K562 (cell line): Measurements from ENCODE around the gene MYLK4. TPM values are rescaled to one million over a fixed set of nuclear protein-coding genes. Genes with fewer than 3 reads are reported as not detected.

Source experiments
- ADNP ChIP-seq: fragments of 200-800 bp; sonication (Bioruptor generic); IDR thresholded peaks from 2 replicates; pipeline ENCODE4 v1.6.1; 2016; ENCODE audit warnings: missing genetic modification characterization, missing compliant biosample characterization
- CHD7 ChIP-seq: fragments of 200-600 bp; sonication (generic); IDR thresholded peaks from one replicate; pipeline ENCODE4 v1.6.1; 2012; ENCODE audit warnings: mild to moderate bottlenecking, low read depth, low read length, inconsistent platforms
- RFX5 ChIP-seq: IDR thresholded peaks from 2 replicates; pipeline ENCODE4 v1.6.1; 2011; ENCODE audit warnings: low read depth, mild to moderate bottlenecking, improper control_type of control experiment, low read length
- ZNF174 ChIP-seq: fragments of 250-450 bp; sonication (Bioruptor Pico); IDR thresholded peaks from 2 replicates; pipeline ENCODE4 v1.4.0; 2020; ENCODE audit warnings: mild to moderate bottlenecking
- polyA plus RNA-seq, 8 experiments: library from polyadenylated mRNA; depleted of rRNA in 4 of 8; stranded (reverse) in 5 of 8; unstranded in 3 of 8; fragments of >200 nt; fragmentation: Nextera tagmentation in 2 of 8; fragmentation: Illumina TruSeq in 1 of 8; extraction: Ambion mirVana in 2 of 8; extraction: Trizol in 1 of 8; gene quantifications; 2 replicates each; pipeline versions ENCODE4 v1.2.1 to v1.2.3, GENCODE V29; 2011 to 2014; ENCODE audit warnings: inconsistent platforms in 1 of 8, missing spikeins in 1 of 8
- total RNA-seq, 7 experiments: library from RNA; depleted of rRNA in 6 of 7; stranded (reverse); fragments of >200 nt in 6 of 7; fragmentation: Illumina TruSeq in 2 of 7; extraction: Trizol in 2 of 7; gene quantifications; 2 replicates each; pipeline versions ENCODE4 v1.2.1 to v1.2.3, GENCODE V29; 2011 to 2021; ENCODE audit warnings: low replicate concordance in 1 of 7
- TF ChIP-seq, protein P1 (sequence below): fragments of 250-450 bp; sonication (Bioruptor Pico); IDR thresholded peaks from 2 replicates; pipeline ENCODE4 v1.8.0; 2022; ENCODE audit warnings: inconsistent platforms
- TF ChIP-seq, protein P2 (sequence below): fragments of 250-450 bp; sonication (Bioruptor Pico); IDR thresholded peaks from 2 replicates; pipeline ENCODE4 v1.5.0; 2021; ENCODE audit warnings: mild to moderate bottlenecking, borderline replicate concordance
- TF ChIP-seq, protein P3 (sequence below): fragments of 450-650 bp; IDR thresholded peaks from 2 replicates; pipeline ENCODE4 v1.6.1; 2016; ENCODE audit warnings: antibody characterized with exemption
- TF ChIP-seq, protein P4 (sequence below): fragments of 250-450 bp; sonication (Bioruptor Pico); IDR thresholded peaks from 2 replicates; pipeline ENCODE4 v1.4.0; 2020

MYLK4 gene
- total and polyA plus RNA-seq, 9 of the 15 experiments (the other 6 are each of a cell fraction or from before 2014, with no cell fraction given) = 0.01 to 0.15 (median 0.06) TPM

DNA sequence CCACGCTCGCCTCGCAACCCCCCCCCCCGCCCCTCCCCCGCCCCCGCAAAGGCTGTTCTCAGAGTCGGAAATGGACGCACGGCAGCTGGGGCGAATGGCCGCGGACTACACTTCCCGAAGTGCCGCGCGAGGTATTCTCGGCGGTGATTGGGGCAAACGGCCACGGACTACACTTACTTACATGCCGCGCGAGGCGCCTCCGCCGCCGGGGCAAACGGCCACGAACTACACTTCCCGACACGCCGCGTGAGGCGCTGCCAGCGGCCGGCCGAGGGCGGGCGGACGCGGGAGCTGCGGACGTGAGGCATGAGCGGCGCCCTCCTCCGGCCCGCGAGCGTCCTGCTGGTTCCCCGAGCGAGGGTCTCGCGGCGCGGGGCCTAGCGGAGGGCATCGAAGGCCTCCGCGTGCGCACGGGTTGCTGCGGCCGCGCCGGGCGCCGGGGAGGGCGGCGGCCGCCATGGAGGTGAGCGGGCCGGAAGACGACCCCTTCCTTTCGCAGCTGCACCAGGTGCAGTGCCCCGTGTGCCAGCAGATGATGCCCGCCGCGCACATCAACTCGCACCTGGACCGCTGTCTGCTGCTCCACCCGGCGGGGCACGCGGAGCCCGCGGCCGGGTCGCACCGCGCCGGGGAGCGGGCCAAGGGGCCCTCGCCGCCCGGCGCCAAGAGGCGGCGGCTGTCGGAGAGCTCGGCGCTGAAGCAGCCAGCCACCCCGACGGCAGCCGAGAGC is 14.6 kb upstream of the MYLK4 start, which contains the start of gene WRNIP1 (continued):
- TF ChIP-seq ADNP (tag) = no peak
- TF ChIP-seq, protein P1, sequence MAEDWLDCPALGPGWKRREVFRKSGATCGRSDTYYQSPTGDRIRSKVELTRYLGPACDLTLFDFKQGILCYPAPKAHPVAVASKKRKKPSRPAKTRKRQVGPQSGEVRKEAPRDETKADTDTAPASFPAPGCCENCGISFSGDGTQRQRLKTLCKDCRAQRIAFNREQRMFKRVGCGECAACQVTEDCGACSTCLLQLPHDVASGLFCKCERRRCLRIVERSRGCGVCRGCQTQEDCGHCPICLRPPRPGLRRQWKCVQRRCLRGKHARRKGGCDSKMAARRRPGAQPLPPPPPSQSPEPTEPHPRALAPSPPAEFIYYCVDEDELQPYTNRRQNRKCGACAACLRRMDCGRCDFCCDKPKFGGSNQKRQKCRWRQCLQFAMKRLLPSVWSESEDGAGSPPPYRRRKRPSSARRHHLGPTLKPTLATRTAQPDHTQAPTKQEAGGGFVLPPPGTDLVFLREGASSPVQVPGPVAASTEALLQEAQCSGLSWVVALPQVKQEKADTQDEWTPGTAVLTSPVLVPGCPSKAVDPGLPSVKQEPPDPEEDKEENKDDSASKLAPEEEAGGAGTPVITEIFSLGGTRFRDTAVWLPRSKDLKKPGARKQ (CRISPR knock-in tag) = no peak
- TF ChIP-seq RFX5 = no peak
- no peak for TF ChIP-seq ZNF174 (CRISPR knock-in tag)
- TF ChIP-seq, protein P2, sequence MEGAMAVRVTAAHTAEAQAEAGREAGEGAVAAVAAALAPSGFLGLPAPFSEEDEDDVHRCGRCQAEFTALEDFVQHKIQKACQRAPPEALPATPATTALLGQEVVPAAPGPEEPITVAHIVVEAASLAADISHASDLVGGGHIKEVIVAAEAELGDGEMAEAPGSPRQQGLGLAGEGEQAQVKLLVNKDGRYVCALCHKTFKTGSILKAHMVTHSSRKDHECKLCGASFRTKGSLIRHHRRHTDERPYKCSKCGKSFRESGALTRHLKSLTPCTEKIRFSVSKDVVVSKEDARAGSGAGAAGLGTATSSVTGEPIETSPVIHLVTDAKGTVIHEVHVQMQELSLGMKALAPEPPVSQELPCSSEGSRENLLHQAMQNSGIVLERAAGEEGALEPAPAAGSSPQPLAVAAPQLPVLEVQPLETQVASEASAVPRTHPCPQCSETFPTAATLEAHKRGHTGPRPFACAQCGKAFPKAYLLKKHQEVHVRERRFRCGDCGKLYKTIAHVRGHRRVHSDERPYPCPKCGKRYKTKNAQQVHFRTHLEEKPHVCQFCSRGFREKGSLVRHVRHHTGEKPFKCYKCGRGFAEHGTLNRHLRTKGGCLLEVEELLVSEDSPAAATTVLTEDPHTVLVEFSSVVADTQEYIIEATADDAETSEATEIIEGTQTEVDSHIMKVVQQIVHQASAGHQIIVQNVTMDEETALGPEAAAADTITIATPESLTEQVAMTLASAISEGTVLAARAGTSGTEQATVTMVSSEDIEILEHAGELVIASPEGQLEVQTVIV (CRISPR knock-in tag) = no peak
- TF ChIP-seq, protein P3, sequence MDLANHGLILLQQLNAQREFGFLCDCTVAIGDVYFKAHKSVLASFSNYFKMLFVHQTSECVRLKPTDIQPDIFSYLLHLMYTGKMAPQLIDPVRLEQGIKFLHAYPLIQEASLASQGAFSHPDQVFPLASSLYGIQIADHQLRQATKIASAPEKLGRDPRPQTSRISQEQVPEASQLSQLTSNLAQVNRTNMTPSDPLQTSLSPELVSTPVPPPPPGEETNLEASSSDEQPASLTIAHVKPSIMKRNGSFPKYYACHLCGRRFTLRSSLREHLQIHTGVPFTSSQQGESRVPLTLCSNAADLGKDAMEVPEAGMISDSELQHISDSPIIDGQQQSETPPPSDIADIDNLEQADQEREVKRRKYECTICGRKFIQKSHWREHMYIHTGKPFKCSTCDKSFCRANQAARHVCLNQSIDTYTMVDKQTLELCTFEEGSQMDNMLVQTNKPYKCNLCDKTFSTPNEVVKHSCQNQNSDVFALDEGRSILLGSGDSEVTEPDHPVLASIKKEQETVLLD = no peak
- TF ChIP-seq CHD7 = no peak
- TF ChIP-seq, protein P4, sequence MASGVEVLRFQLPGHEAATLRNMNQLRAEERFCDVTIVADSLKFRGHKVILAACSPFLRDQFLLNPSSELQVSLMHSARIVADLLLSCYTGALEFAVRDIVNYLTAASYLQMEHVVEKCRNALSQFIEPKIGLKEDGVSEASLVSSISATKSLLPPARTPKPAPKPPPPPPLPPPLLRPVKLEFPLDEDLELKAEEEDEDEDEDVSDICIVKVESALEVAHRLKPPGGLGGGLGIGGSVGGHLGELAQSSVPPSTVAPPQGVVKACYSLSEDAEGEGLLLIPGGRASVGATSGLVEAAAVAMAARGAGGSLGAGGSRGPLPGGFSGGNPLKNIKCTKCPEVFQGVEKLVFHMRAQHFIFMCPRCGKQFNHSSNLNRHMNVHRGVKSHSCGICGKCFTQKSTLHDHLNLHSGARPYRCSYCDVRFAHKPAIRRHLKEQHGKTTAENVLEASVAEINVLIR (CRISPR knock-in tag) = peak; percentile 73
